Measurements from ENCODE around the gene MYBL2. TPM values are rescaled to one million over a fixed set of nuclear protein-coding genes. Genes with fewer than 3 reads are reported as not detected.
"Not testable (repeated sequence)": the region's sequence is repeated elsewhere in the genome, so short reads cannot be mapped to it uniquely, and the experiment has no call there.

The MYBL2 gene
- 78.2 and 78.7 TPM in 2 replicates for total RNA-seq

GRCh38 chr20:43666376-43667328 lies at the start of gene MYBL2:
Gene MYBL2 (plus strand): TSS chr20:43667114. CDS start chr20:43667284, 170 bp downstream.
- intact Hi-C loops (cut with micrococcal nuclease) = loop anchor here (1.0 to 5.0 kb wide), 8 partner anchors 56 to 1070 kb away; partner anchors contain the start of genes IFT52 and SRSF6

DNA sequence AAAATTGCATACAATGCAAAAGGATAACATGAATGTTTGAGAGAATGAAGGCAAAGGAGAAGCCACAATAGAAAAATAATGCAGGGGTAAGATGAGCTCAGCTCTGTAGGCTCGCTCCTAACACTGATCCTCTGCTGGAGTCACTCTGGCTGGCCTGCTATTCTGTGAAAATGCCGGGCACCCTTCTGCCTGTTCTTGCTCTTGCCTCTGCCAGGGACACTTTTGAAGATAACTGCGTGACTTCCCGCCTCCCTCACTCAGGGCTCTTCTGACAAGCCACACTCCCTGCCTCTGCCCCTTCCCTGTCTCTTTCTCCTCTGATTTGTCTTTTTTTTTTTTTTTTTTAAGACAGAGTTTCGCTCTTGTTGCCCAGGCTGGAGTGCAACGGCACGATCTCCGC lies 35.3 kb upstream of the MYBL2 start:
- intact Hi-C loops (cut with micrococcal nuclease) = no loop called here

DNA sequence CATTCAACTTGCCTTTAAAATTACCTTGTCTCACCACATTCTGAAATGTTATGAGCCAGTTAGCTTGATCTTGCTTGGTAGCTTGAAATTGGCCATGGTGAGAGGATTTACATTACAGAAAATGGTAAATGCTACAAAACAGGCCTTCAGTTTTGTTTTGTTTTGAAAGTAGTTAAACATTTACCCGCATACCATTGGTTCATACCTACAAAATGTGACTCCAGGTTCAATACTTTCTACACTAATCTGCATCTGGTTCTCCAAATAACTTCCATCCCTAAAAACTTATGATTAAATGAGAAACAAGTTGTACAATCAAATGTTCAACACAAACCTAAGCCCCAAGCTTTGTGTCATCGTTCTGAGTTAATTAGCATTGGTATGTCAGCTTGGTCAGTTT lies 30.5 kb upstream of the MYBL2 start:
- intact Hi-C loops (cut with micrococcal nuclease) = no loop called here

DNA sequence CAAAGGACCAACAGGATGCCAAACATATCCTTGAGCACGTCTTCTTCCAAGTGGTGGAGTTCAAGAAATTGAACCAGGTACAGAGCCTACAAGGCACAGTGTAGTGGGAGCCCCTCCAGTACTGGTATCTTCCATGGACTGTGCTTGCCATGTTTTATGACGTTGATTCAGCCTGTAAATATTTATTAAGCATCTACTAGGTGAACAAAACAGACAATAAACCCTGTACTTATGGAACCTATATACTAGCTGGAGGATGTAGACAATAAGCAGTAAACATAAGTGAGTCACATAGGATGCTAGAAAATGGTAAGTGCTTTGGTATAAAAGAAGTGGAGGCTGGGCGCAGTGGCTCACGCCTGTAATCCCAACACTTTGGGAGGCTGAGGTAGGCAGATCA lies 24.4 kb upstream of the MYBL2 start:
- intact Hi-C loops (cut with micrococcal nuclease) = no loop called here

GRCh38 chr20:43650997-43651525 lies 15.9 kb upstream of the MYBL2 start:
- intact Hi-C loops (cut with micrococcal nuclease) = no loop called here

GRCh38 chr20:43651650-43652184 lies 15.2 kb upstream of the MYBL2 start:
- intact Hi-C loops (cut with micrococcal nuclease) = not testable (repeated sequence)

DNA sequence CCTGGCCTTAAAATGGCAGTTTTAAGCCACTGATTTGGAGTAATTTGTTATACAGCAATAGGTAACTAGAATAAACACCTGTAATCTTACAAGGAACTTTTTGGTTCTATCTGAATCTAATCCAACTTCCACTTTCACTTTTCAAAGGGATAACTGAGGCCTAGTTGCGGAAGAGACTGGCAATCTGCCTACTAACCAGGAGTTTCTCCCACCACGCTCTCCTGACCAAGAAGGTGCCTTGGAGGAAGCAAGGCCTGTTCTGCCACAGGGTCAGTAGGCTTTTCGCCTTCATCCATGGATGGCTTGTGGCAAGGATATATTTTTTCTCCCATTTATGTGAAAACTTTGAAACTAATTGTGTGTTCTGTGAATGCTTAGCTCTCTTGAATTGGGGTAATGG lies 12.9 kb upstream of the MYBL2 start:
- intact Hi-C loops (cut with micrococcal nuclease) = no loop called here

GRCh38 chr20:43655176-43655575 lies 11.7 kb upstream of the MYBL2 start:
- intact Hi-C loops (cut with micrococcal nuclease) = not testable (repeated sequence)

DNA sequence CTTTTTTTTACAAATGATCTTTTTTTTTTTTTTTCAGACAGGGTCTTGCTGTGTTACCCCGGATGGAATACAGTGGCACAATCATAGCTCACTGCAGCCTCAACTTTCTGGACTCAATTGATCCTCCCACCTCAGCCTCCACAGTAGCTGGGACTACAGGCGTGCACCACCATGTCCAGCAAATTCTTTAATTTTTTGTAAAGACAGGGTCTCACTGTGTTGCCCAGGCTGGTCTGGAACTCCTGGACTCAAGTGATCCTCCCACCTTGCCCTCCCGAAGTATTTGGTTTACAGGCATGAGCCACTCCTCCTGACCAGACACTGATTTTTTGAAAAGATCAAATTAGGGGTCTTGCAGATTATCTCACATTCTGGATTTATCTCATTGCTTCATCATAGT lies 11.0 kb upstream of the MYBL2 start:
- intact Hi-C loops (cut with micrococcal nuclease) = no loop called here

- intact Hi-C loops (cut with micrococcal nuclease) = no loop called here
These were observed 8.7 kb upstream of the MYBL2 start for GRCh38 chr20:43658069-43658722.

- intact Hi-C loops (cut with micrococcal nuclease) = no loop called here
These were observed 8.0 kb upstream of the MYBL2 start for GRCh38 chr20:43658723-43659419.

DNA sequence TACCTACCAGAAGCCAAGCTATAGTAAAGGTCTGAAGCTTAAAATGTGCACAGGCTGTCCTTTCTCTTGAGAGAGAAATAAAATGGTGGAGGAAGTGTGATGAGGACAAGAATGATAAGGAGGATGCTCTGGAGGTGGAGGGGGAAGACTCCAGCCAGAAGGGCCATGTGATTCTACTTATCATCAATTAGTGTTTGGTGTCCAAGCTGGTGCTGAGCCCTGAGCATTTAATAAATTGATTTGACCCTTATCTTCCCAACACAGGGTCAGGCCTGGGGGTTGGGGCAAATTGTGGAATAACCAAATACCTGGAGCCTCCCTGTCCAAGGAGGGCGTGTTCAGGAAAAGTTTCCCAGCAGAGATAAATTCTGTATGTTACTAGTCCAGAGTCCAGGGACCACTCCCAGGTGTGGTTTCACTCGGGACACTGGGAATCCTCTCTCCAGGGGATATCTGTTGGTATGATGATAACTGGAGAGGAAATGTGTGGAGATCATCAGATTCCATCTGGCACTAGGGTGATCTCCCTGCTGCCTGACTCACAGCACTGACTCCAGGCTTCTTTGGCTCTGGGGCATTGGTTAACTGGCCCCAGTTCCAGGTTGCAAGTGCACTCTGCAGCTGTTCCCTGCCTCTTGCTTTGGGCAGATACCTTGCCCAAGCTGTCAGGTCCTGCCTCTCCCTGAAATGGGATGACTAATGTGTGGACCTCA lies 3.8 kb upstream of the MYBL2 start:
- intact Hi-C loops (cut with micrococcal nuclease) = no loop called here

DNA sequence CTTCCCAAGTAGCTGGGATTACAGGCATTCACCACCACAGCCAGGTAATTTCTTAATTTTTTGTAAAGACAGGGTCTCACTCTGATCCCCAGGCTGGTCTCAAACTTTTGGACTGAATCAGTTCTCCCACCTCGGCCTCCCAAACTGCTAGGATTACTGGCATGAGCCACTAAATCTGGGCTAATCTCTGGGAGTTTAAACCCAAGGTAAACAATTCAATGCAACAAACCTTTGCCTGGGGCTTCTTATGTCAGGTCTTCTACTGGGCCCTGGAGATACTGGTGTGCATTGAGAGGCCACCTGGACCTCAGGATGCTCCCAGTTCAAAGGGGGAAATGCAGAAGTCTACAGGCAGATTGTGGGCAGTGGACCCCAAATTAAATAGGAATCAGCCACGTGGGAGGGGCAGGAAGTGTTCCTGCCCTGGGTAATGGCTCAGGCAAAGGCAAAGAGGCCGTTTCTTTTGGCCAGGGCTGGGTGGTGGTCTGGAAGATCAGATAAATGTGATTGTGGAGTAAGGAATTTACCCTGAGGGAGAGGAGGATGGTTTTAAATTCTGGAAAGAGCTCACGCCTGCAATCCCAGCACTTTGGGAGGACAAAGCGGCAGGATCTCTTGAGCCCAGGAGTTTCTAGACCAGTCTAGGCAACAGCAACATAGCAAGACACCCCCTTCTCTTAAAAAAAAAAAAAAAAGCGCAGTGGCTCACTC lies 1.3 kb upstream of the MYBL2 start:
- intact Hi-C loops (cut with micrococcal nuclease) = loop anchor here (1.0 to 5.0 kb wide), 6 partner anchors 57 to 1071 kb away; no protein-coding TSS in a partner anchor

- intact Hi-C loops (cut with micrococcal nuclease) = loop anchor here (1.0 to 5.0 kb wide), 6 partner anchors 55 to 1069 kb away; partner anchors contain the start of genes IFT52 and SRSF6
These were observed 623 bp downstream of the MYBL2 start for GRCh38 chr20:43667341-43668132.

DNA sequence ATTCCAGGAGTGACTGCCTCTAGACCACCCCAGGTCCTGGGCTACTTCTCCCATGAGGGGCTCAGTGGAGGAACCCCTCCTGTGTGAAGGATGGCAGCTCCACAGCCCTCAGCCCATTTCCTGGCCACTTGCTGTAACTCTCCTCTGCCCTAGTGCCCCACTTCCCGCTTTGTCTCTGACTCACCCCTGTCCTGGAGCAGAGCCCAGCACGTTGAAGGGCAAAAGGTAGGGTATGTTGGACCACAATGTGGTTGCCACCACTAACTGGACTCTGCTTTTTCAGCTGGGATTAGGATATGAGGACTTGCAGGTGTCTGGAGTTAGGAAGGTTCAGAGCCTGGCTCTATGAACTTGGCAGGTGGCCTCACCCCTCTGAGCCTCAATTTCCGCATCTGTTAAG lies 2.4 kb downstream of the MYBL2 start:
- intact Hi-C loops (cut with micrococcal nuclease) = loop anchor here (5.0 kb wide), 1 partner anchor 403 kb away; no protein-coding TSS in a partner anchor

DNA sequence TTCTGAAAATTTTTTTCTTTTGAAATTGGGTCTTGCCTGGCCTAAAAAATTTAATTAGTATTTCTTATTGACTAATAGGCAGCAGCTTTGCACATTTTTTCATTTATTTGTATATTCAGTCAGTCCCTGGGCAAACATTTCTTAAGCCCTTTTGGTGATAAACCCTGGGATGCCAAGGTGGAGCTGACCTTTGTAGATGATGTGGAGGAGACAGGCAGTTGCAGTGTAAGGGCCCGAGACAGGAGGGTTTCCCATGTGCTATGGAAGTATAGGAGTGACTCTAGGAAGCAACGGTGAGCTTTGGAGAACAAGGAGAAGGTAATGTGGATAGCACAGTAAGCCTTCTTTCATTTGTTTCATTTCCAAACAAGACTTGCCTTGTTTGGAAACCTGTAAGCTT lies 3.5 kb downstream of the MYBL2 start:
- intact Hi-C loops (cut with micrococcal nuclease) = no loop called here

DNA sequence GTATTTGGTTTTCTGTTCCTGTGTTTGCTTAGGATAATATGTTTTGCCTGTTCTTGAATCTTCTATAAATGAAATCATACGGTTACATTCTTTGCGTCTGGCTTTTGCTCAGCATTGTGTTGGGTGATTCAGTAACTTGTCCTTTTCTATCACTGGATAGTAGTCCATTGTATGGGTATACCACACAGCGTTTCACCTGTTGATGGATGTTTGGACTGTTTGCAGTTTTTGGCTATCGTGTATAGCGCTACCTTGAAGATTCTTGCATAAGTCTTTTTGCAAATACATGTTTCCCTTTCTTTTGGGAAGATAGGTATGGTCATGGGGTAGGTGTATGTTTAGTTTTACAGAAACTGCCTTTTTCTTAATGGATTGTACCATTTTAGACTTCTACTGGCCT lies 9.5 kb downstream of the MYBL2 start:
- intact Hi-C loops (cut with micrococcal nuclease) = no loop called here

- intact Hi-C loops (cut with micrococcal nuclease) = loop anchor here (1.0 kb wide), 1 partner anchor 44 kb away; no protein-coding TSS in a partner anchor
These were observed 14.1 kb downstream of the MYBL2 start for GRCh38 chr20:43680981-43681380.

DNA sequence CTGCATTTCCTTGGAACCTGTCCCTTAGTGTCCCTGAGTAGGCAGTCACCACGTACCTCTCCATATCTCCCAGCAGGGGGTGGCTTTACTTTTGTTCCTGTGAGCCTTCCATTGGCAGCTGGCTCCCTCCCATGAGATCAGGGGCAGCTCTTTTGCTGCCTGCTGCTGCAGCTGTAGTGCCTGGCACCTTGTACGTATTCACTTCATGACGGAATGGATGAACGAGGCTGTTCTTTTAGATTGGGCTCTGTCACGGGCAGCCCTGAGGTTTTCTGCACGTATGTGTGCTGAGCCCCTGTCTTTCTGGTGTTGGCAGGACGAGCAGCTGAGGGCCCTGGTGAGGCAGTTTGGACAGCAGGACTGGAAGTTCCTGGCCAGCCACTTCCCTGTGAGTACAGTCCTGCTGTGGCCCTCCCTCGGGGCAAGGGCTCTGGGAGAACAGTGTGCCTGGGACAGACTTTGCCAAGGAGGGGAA lies 14.6 kb downstream of the MYBL2 start:
- intact Hi-C loops (cut with micrococcal nuclease) = no loop called here

All from T-helper 1 cell treated with Interleukin-12 subunit alpha and Interleukin-12 subunit beta and Interleukin-4 antibody, amounts not matched to agents 30 ng/mL and 1 ng/mL, for 36 hours (primary cell).